BE2C (cell line): ENCODE results near the gene POLN.

Experiments used
- DNase-seq: peaks from one replicate; pipeline ENCODE4 v3.0.0-alpha.2; 2020
- H3K27me3 ChIP-seq: fragments of 250-450 bp; sonication (Bioruptor Pico); 2 replicates; pipeline ENCODE4 v1.5.1; 2020; ENCODE audit warnings: mild to moderate bottlenecking
- H3K36me3 ChIP-seq: fragments of 250-450 bp; sonication (Bioruptor Pico); 2 replicates; pipeline ENCODE4 v1.5.1; 2020; ENCODE audit warnings: mild to moderate bottlenecking
- H3K4me1 ChIP-seq: fragments of 250-450 bp; sonication (Bioruptor Pico); 2 replicates; pipeline ENCODE4 v1.5.1; 2020
- H3K4me3 ChIP-seq: 2 replicates; pipeline ENCODE4 v1.5.1; 2011; ENCODE audit warnings: low read depth, low read length
- H3K9me3 ChIP-seq: fragments of 250-450 bp; sonication (Bioruptor Pico); 2 replicates; pipeline ENCODE4 v1.5.1; 2020
- CTCF ChIP-seq: IDR thresholded peaks from 2 replicates; pipeline ENCODE4 v1.5.1; 2012; ENCODE audit warnings: mild to moderate bottlenecking, low read depth, low read length

The POLN gene

GRCh38 chr4:2178986-2179385 is 62.9 kb downstream of the POLN start:
- no peaks in the 10 kb centered on the region for H3K27me3 ChIP-seq
- H3K4me1 ChIP-seq: no peaks in the 10 kb centered on the region
- no peaks in the 10 kb centered on the region for H3K9me3 ChIP-seq
- no peaks in the 10 kb centered on the region for H3K36me3 ChIP-seq
- no peak overlapping the region for H3K4me3 ChIP-seq
- DNase-seq: no peak
- no peak for TF ChIP-seq CTCF

- H3K9me3 ChIP-seq: no peaks in the 10 kb centered on the region
- H3K36me3 ChIP-seq: no peaks in the 10 kb centered on the region
- H3K27me3 ChIP-seq: no peaks in the 10 kb centered on the region; the same call in 1 of the 2 replicates
- no peak overlapping the region for H3K4me3 ChIP-seq
- no peak for TF ChIP-seq CTCF
- DNase-seq: no peak
- no peaks in the 10 kb centered on the region for H3K4me1 ChIP-seq
These were observed 64.4 kb downstream of the POLN start for GRCh38 chr4:2177443-2178093.

GRCh38 chr4:2175990-2176698 is 65.8 kb downstream of the POLN start:
- Histone ChIP-seq H3K27me3 (no peaks in the 10 kb centered on the region; the same call in 1 of the 2 replicates), H3K36me3 (no peaks in the 10 kb centered on the region), H3K4me1 (no peaks in the 10 kb centered on the region), H3K4me3 (no peak overlapping the region), H3K9me3 (no peaks in the 10 kb centered on the region)
- TF ChIP-seq CTCF: no peak
- DNase-seq: no peak

- H3K36me3 ChIP-seq: no peaks in the 10 kb centered on the region
- no peak overlapping the region for H3K4me3 ChIP-seq
- TF ChIP-seq CTCF: no peak
- H3K9me3 ChIP-seq: no peaks in the 10 kb centered on the region
- no peak for DNase-seq
- no peaks in the 10 kb centered on the region for H3K4me1 ChIP-seq
- no peaks in the 10 kb centered on the region; the same call in 1 of the 2 replicates for H3K27me3 ChIP-seq
These were observed 67.9 kb downstream of the POLN start for GRCh38 chr4:2174061-2174460.

GRCh38 chr4:2172627-2173231 is 69.2 kb downstream of the POLN start:
- no peak for DNase-seq
- Histone ChIP-seq H3K4me3 (no peak overlapping the region), H3K4me1 (no peaks in the 10 kb centered on the region), H3K36me3 (no peaks in the 10 kb centered on the region), H3K27me3 (no peaks in the 10 kb centered on the region; the same call in 1 of the 2 replicates), H3K9me3 (no peaks in the 10 kb centered on the region)
- TF ChIP-seq CTCF: no peak

GRCh38 chr4:2172161-2172560 is 69.8 kb downstream of the POLN start:
- Histone ChIP-seq H3K9me3 (no peaks in the 10 kb centered on the region), H3K36me3 (no peaks in the 10 kb centered on the region), H3K4me3 (no peak overlapping the region), H3K27me3 (no peaks in the 10 kb centered on the region; the same call in 1 of the 2 replicates), H3K4me1 (0 out of 2 replicates have a peak, but pooled peaks cover 3% of the 10 kb centered on the region)
- DNase-seq: no peak
- TF ChIP-seq CTCF: no peak
